ENCODE results near the gene USP4.

- no peak for TF ChIP-seq CTCF (IDR thresholded peaks at IDR 0.05)
- no peak for TF ChIP-seq POLR2A (IDR thresholded peaks at IDR 0.05)
Observed at GRCh38 chr3:49362561-49362960, 22.7 kb upstream of the USP4 start.

Measured in esophagus squamous epithelium (tissue), 4 donors.